ENCODE results near the gene SPDYE16. TPM values are rescaled to one million over a fixed set of nuclear protein-coding genes. Genes with fewer than 3 reads are reported as not detected.
"Not testable (repeated sequence)": the region's sequence is repeated elsewhere in the genome, so short reads cannot be mapped to it uniquely, and the experiment has no call there.

SPDYE16 gene
- total RNA-seq, 1 experiment from 2014 or later: not detected

DNA sequence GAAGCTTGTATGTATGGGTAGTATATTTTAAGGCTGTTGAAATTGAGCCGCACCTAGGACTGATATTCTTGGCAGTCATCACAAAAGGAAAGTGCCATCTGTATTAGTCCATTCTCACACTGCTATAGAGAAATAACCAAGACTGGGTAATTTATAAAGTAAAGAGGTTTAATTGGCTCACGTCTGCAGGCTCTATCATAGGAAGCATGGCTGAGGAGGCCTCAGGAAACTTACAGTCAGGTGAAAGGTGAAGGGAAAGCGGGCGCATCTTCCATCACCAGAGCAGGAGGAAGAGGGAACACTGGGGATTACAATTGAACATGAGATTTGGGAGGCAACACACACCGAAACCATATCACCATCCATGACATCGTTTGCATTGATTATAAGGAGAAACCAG, 8.9 kb upstream of the SPDYE16 start:
- ATAC-seq; H3K27ac ChIP-seq (ENCODE audit: low read length); H3K27me3 ChIP-seq (ENCODE audit: low read length); DNase-seq; BruUV-seq (replicated peaks); H3K36me3 ChIP-seq (ENCODE audit: low read depth, low read length); H4K20me1 ChIP-seq (ENCODE audit: low read length); H3K9me3 ChIP-seq (ENCODE audit: low read length); H3K9me2 ChIP-seq (replicated peaks; ENCODE audit: low read length); H3K9ac ChIP-seq (ENCODE audit: low read length); H2AFZ ChIP-seq (ENCODE audit: low read length); CTCF ChIA-PET; POLR2A ChIA-PET (ENCODE audit: unreplicated experiment); intact Hi-C loops (cut with micrococcal nuclease); H3K4me1 ChIP-seq (ENCODE audit: insufficient read depth, low read length); H3F3A ChIP-seq (ENCODE audit: low read length, unreplicated experiment): not testable (repeated sequence)
- H3K4me2 ChIP-seq (ENCODE audit: low read length): peak overlapping the region; percentile 63
- peak overlapping the region; percentile 35; the same call in 1 of the 2 replicates for H3K4me3 ChIP-seq (ENCODE audit: low read length)
- H3K79me2 ChIP-seq (ENCODE audit: low read length): peaks cover 59% of the 10 kb centered on the region

DNA sequence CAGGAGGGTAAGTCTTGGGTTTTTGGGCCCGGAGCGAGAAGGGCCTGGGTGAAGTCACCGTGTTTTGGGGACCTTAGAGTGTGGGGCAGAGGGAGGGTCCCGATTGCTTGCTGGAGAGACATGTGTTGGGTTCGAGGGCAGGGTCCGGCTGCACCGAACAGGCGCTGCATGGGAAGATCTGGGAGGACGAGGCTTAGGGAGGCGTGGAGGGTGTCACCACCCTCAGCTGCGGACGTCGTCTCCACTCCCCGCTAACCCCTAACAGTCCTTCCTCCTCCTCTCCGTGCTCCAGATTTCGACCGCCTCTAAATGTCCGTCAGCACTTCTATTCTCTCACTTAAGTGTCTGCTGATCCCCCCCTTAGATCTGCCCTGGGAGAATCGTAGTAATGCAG, 6.8 kb upstream of the SPDYE16 start:
- ATAC-seq: peak; percentile 2; the same call in 1 of the 2 replicates
- BruUV-seq (replicated peaks); H4K20me1 ChIP-seq (ENCODE audit: low read length); intact Hi-C loops (cut with micrococcal nuclease); DNase-seq; H3K36me3 ChIP-seq (ENCODE audit: low read depth, low read length); POLR2A ChIA-PET (ENCODE audit: unreplicated experiment); CTCF ChIA-PET; H3K9me3 ChIP-seq (ENCODE audit: low read length); H3K27me3 ChIP-seq (ENCODE audit: low read length); H3K4me1 ChIP-seq (ENCODE audit: insufficient read depth, low read length); H3F3A ChIP-seq (ENCODE audit: low read length, unreplicated experiment); H3K9me2 ChIP-seq (replicated peaks; ENCODE audit: low read length); H2AFZ ChIP-seq (ENCODE audit: low read length): not testable (repeated sequence)
- Histone ChIP-seq H3K4me3 (ENCODE audit: low read length) (peak overlapping the region; percentile 85), H3K9ac (ENCODE audit: low read length) (peak overlapping the region; percentile 99), H3K27ac (ENCODE audit: low read length) (peak overlapping the region; percentile 76), H3K4me2 (ENCODE audit: low read length) (peak overlapping the region; percentile 81), H3K79me2 (ENCODE audit: low read length) (peaks cover 41% of the 10 kb centered on the region)

DNA sequence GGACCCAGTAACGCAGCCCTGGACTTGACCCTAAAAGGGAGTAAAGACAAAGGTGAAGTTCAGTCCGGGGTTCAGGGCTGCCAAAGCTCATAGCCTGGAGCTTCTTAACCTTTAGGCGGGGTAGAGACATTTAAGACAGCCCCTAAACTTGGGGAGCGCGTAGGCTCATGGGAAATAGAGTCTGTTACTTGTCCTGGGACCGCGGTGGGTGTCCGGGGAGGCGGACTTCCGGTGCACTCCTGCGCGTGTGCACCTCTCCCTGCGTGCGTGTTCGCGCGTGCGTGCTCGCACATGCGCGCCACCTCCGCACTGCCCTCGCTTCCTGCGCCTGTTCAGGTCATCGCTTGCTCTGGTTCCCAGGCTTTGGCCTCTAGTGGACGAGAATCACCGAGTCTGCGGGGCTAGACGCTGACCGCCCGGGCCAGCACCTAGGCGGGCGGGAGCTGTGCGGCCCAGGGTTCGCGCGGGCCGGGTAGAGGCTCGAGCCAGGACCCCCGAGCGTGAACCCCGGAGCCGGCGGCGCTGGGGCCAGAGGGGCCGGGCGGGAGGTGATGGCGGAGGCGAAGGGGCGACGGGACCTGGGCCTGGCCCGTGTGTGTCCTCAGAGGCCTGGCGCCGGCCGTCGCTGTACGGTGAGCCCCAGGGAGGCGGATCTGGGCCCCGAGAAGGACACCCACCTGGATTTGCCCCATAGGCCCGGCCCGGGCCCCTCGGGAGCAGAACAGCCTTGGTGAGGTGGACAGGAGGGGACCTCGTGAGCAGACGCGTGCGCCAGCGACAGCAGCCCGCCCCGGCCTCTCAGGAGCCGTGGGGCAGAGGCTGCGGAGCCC, 6.1 kb upstream of the SPDYE16 start:
- BruUV-seq (replicated peaks); CTCF ChIA-PET; intact Hi-C loops (cut with micrococcal nuclease); POLR2A ChIA-PET (ENCODE audit: unreplicated experiment); H3K4me1 ChIP-seq (ENCODE audit: insufficient read depth, low read length); H3K36me3 ChIP-seq (ENCODE audit: low read depth, low read length); H3K9me2 ChIP-seq (replicated peaks; ENCODE audit: low read length); H3K27me3 ChIP-seq (ENCODE audit: low read length); H3F3A ChIP-seq (ENCODE audit: low read length, unreplicated experiment); H4K20me1 ChIP-seq (ENCODE audit: low read length); H3K9me3 ChIP-seq (ENCODE audit: low read length): not testable (repeated sequence)
- Histone ChIP-seq H3K4me3 (ENCODE audit: low read length) (peak overlapping the region; percentile 85), H3K9ac (ENCODE audit: low read length) (peak overlapping the region; percentile 99), H3K27ac (ENCODE audit: low read length) (peak overlapping the region; percentile 76), H2AFZ (ENCODE audit: low read length) (peak overlapping the region; percentile 75), H3K79me2 (ENCODE audit: low read length) (peaks cover 36% of the 10 kb centered on the region), H3K4me2 (ENCODE audit: low read length) (peak overlapping the region; percentile 81)
- DNase-seq: peak; percentile 60
- ATAC-seq: peak; percentile 99

- H3K9me2 ChIP-seq (replicated peaks; ENCODE audit: low read length); H3K36me3 ChIP-seq (ENCODE audit: low read depth, low read length); H3K9me3 ChIP-seq (ENCODE audit: low read length); ATAC-seq; intact Hi-C loops (cut with micrococcal nuclease); H3K27ac ChIP-seq (ENCODE audit: low read length); POLR2A ChIA-PET (ENCODE audit: unreplicated experiment); DNase-seq; H3F3A ChIP-seq (ENCODE audit: low read length, unreplicated experiment); H3K79me2 ChIP-seq (ENCODE audit: low read length); BruUV-seq (replicated peaks); H4K20me1 ChIP-seq (ENCODE audit: low read length); H3K9ac ChIP-seq (ENCODE audit: low read length); H2AFZ ChIP-seq (ENCODE audit: low read length); H3K4me2 ChIP-seq (ENCODE audit: low read length); CTCF ChIA-PET; H3K4me3 ChIP-seq (ENCODE audit: low read length); H3K4me1 ChIP-seq (ENCODE audit: insufficient read depth, low read length); H3K27me3 ChIP-seq (ENCODE audit: low read length): not testable (repeated sequence)
Observed at GRCh38 chr7:76531643-76532042, 11.5 kb downstream of the SPDYE16 start.

GRCh38 chr7:76526183-76526582, 16.9 kb downstream of the SPDYE16 start:
- POLR2A ChIA-PET (ENCODE audit: unreplicated experiment); H3F3A ChIP-seq (ENCODE audit: low read length, unreplicated experiment); ATAC-seq; H3K9ac ChIP-seq (ENCODE audit: low read length); H3K9me3 ChIP-seq (ENCODE audit: low read length); CTCF ChIA-PET; H3K36me3 ChIP-seq (ENCODE audit: low read depth, low read length); H3K4me1 ChIP-seq (ENCODE audit: insufficient read depth, low read length); H3K4me3 ChIP-seq (ENCODE audit: low read length); H3K79me2 ChIP-seq (ENCODE audit: low read length); H3K27me3 ChIP-seq (ENCODE audit: low read length); H3K27ac ChIP-seq (ENCODE audit: low read length); H2AFZ ChIP-seq (ENCODE audit: low read length); H3K4me2 ChIP-seq (ENCODE audit: low read length); H4K20me1 ChIP-seq (ENCODE audit: low read length); intact Hi-C loops (cut with micrococcal nuclease); DNase-seq; BruUV-seq (replicated peaks); H3K9me2 ChIP-seq (replicated peaks; ENCODE audit: low read length): not testable (repeated sequence)

- peaks cover 18% of the 10 kb centered on the region for H3K4me1 ChIP-seq (ENCODE audit: insufficient read depth, low read length)
- H3K9ac ChIP-seq (ENCODE audit: low read length); H3K9me2 ChIP-seq (replicated peaks; ENCODE audit: low read length); H4K20me1 ChIP-seq (ENCODE audit: low read length); CTCF ChIA-PET; H3K4me2 ChIP-seq (ENCODE audit: low read length); DNase-seq; H3K79me2 ChIP-seq (ENCODE audit: low read length); H3K27me3 ChIP-seq (ENCODE audit: low read length); H3K4me3 ChIP-seq (ENCODE audit: low read length); H3F3A ChIP-seq (ENCODE audit: low read length, unreplicated experiment); intact Hi-C loops (cut with micrococcal nuclease); H3K36me3 ChIP-seq (ENCODE audit: low read depth, low read length); H3K9me3 ChIP-seq (ENCODE audit: low read length); BruUV-seq (replicated peaks); H3K27ac ChIP-seq (ENCODE audit: low read length); H2AFZ ChIP-seq (ENCODE audit: low read length); POLR2A ChIA-PET (ENCODE audit: unreplicated experiment); ATAC-seq: not testable (repeated sequence)
Observed at GRCh38 chr7:76516932-76517331, 26.2 kb downstream of the SPDYE16 start.
